ENCODE data around the gene PLBD1.

The PLBD1 gene

DNA sequence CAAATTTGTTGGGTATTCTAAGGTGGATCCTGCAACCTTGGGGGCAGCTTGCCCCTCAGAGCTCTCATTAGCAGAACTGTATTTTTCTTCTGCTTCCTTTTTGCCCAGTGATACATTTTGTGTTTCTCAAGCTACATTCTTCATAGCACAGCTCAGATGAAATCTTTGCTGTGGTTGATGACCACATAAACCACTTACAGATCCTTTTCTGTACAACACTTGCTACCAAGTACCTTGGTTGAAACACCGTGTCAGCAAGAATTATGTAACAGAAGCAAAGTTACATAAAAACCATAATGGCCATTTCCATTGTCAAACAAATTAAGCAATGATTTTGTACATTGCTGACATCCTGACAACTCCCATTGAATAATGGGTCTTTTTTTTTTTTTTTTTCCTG, 9.7 kb upstream of the PLBD1 start:
- no peak for DNase-seq (ENCODE audit: extremely low read depth, low read depth)
- TF ChIP-seq, protein P1, sequence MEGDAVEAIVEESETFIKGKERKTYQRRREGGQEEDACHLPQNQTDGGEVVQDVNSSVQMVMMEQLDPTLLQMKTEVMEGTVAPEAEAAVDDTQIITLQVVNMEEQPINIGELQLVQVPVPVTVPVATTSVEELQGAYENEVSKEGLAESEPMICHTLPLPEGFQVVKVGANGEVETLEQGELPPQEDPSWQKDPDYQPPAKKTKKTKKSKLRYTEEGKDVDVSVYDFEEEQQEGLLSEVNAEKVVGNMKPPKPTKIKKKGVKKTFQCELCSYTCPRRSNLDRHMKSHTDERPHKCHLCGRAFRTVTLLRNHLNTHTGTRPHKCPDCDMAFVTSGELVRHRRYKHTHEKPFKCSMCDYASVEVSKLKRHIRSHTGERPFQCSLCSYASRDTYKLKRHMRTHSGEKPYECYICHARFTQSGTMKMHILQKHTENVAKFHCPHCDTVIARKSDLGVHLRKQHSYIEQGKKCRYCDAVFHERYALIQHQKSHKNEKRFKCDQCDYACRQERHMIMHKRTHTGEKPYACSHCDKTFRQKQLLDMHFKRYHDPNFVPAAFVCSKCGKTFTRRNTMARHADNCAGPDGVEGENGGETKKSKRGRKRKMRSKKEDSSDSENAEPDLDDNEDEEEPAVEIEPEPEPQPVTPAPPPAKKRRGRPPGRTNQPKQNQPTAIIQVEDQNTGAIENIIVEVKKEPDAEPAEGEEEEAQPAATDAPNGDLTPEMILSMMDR (IDR thresholded peaks at IDR 0.05; ENCODE audit: low read depth, low read length) = no peak

DNA sequence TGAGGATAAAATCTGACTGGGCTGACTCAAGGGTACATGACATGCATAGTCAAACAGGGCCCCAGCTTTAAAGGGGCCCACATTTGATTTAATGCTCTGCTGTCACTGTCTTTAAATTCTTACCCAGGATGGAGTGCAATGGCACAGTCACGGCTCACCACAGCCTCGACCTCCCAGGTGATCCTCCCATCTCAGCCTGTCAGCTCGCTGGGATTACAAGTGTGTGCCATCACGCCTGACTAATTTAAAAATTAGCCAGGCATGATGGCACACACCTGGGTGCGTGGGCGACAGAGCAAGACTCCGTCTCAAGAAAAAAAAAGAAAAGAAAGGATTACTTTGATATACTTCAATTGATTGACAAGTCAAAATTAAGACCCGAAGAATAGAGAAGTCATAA, 9.2 kb upstream of the PLBD1 start:
- DNase-seq (ENCODE audit: extremely low read depth, low read depth) = no peak
- TF ChIP-seq, protein P1 (IDR thresholded peaks at IDR 0.05; ENCODE audit: low read depth, low read length) = no peak

- TF ChIP-seq, protein P1 (IDR thresholded peaks at IDR 0.05; ENCODE audit: low read depth, low read length) = no peak
- no peak for DNase-seq (ENCODE audit: extremely low read depth, low read depth)
These were observed 7.9 kb upstream of the PLBD1 start for GRCh38 chr12:14575585-14575984.

GRCh38 chr12:14573118-14573517, 5.4 kb upstream of the PLBD1 start:
- TF ChIP-seq, protein P1 (IDR thresholded peaks at IDR 0.05; ENCODE audit: low read depth, low read length) = no peak
- DNase-seq (ENCODE audit: extremely low read depth, low read depth) = no peak

DNA sequence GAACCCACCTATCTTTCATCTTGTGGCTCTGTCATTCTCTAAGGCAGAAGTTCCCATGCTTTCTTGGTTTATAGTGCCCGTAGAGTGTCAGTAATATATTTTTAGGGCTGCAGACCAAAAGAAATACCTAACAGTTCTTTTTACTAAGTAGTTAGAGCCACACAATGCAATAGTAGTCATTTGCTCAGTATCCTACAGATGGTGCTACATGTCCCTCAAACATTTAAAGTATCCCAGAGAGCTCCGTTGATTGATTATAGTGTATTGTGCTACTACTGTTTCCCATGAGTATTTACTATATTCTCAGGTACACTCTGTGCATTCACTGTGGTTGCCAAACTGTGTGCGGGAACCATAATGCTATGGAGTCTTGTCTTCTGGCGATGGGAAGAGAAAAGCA, 4.7 kb upstream of the PLBD1 start:
- no peak for DNase-seq (ENCODE audit: extremely low read depth, low read depth)
- TF ChIP-seq, protein P1 (IDR thresholded peaks at IDR 0.05; ENCODE audit: low read depth, low read length) = no peak

GRCh38 chr12:14571779-14572178, 4.1 kb upstream of the PLBD1 start:
- DNase-seq (ENCODE audit: extremely low read depth, low read depth) = no peak
- TF ChIP-seq, protein P1 (IDR thresholded peaks at IDR 0.05; ENCODE audit: low read depth, low read length) = no peak

DNA sequence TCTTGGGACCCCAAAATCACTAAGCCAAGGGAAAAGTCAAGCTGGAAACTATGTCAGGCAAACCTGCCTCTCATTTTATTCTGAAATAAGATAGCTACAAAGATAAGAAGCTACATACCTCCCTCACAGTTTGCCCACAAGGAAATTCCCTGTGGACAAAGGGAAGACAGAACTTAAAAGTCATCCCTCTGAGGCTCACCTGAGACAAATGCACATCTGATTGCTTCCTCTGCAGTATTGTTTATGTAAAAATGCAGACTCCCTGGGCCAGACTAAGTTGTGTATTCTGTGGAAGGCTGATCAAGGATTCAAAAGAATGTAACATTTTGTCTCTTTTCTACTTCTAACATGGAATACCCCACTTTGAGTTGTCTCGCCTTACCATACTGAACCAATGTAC, 2.5 kb upstream of the PLBD1 start:
- no peak for DNase-seq (ENCODE audit: extremely low read depth, low read depth)
- TF ChIP-seq, protein P1 (IDR thresholded peaks at IDR 0.05; ENCODE audit: low read depth, low read length) = no peak
